Bronchial epithelial cell (primary cell): Measurements from ENCODE around the gene NTN4. TPM values are rescaled to one million over a fixed set of nuclear protein-coding genes. Genes with fewer than 3 reads are reported as not detected.

Experiments used
- DNase-seq: peaks from one replicate; pipeline ENCODE4 v3.0.0-alpha.2; 2010; ENCODE audit warnings: low read depth
- FAIRE-seq: peaks from 2 replicates; lab custom pipeline; 2011; peaks lifted over from hg19 to GRCh38; lab: Jason Lieb, UNC
- H3K27me3 ChIP-seq: 2 replicates; pipeline ENCODE4 v1.5.1; 2011; ENCODE audit warnings: low read length; ENCODE audit not compliant: control insufficient read depth, insufficient read depth
- H3K36me3 ChIP-seq: 2 replicates; pipeline ENCODE4 v1.5.1; 2011; ENCODE audit warnings: low read length; ENCODE audit not compliant: control insufficient read depth, insufficient read depth
- H3K4me3 ChIP-seq: 2 replicates; pipeline ENCODE4 v1.5.1; 2011; ENCODE audit warnings: mild to moderate bottlenecking, low read depth, low read length, control low read depth
- CTCF ChIP-seq: IDR thresholded peaks from 2 replicates; pipeline ENCODE4 v1.5.1; 2011; ENCODE audit warnings: mild to moderate bottlenecking, moderate library complexity, low read length, control low read depth, inconsistent platforms; ENCODE audit not compliant: insufficient read depth, severe bottlenecking
- total RNA-seq: library from RNA; depleted of rRNA; stranded (reverse); fragments of >200 nt; gene quantifications from 2 replicates; pipeline ENCODE4 v1.2.1, GENCODE V29; 2014

NTN4 gene
- total RNA-seq, 1 donor from 2014 or later: 50.3 TPM

GRCh38 chr12:95763809-95764253 is 26.7 kb downstream of the NTN4 start:
- H3K4me3 ChIP-seq: no peak overlapping the region
- TF ChIP-seq CTCF: no peak
- DNase-seq: peak; percentile 98
- H3K27me3 ChIP-seq: no peaks in the 10 kb centered on the region
- no peak for FAIRE-seq
- no peaks in the 10 kb centered on the region for H3K36me3 ChIP-seq

- no peak for DNase-seq
- H3K27me3 ChIP-seq: no peaks in the 10 kb centered on the region
- no peak overlapping the region for H3K4me3 ChIP-seq
- no peak for TF ChIP-seq CTCF
- H3K36me3 ChIP-seq: no peaks in the 10 kb centered on the region
- FAIRE-seq: no peak
Measured at GRCh38 chr12:95762123-95762785, 28.3 kb downstream of the NTN4 start.

GRCh38 chr12:95760371-95760770 is 30.2 kb downstream of the NTN4 start:
- no peak overlapping the region for H3K4me3 ChIP-seq
- no peak for DNase-seq
- no peak for TF ChIP-seq CTCF
- H3K27me3 ChIP-seq: no peaks in the 10 kb centered on the region
- no peak for FAIRE-seq
- H3K36me3 ChIP-seq: no peaks in the 10 kb centered on the region

- no peak for FAIRE-seq
- Histone ChIP-seq H3K27me3 (no peaks in the 10 kb centered on the region), H3K36me3 (no peaks in the 10 kb centered on the region), H3K4me3 (no peak overlapping the region)
- DNase-seq: no peak
- TF ChIP-seq CTCF: no peak
Measured at GRCh38 chr12:95759718-95760117, 30.8 kb downstream of the NTN4 start.

GRCh38 chr12:95759039-95759438 is 31.5 kb downstream of the NTN4 start:
- no peak for TF ChIP-seq CTCF
- Histone ChIP-seq H3K36me3 (no peaks in the 10 kb centered on the region), H3K27me3 (no peaks in the 10 kb centered on the region), H3K4me3 (no peak overlapping the region)
- DNase-seq: no peak
- FAIRE-seq: no peak

- TF ChIP-seq CTCF: no peak
- no peaks in the 10 kb centered on the region for H3K36me3 ChIP-seq
- H3K27me3 ChIP-seq: no peaks in the 10 kb centered on the region
- H3K4me3 ChIP-seq: no peak overlapping the region
- DNase-seq (no peak), FAIRE-seq (no peak)
Measured at GRCh38 chr12:95756362-95756761, 34.2 kb downstream of the NTN4 start.
